ENCODE data around the gene SPOCK1. TPM values are rescaled to one million over a fixed set of nuclear protein-coding genes. Genes with fewer than 3 reads are reported as not detected.

The SPOCK1 gene
- total RNA-seq, 1 donor from 2014 or later = not detected

DNA sequence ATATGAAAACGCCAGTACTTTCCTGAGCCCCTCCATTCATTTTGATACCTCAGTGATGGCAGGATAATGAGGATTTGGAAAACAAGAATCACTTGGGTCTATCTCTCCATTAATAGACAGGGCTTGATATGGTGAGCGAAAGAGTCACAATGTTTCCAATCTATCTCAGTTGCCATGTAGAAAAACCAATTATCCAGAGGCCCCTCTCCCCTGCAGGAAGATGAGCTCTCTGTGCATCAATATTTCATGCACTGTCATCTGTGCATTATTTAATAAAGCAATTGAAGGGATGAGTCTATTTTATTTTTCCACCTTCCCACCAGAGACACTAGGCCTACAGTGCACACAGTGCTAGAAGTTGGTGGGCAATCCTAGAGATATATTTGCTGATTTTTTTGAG is 326.9 kb downstream of the SPOCK1 start:
- no peaks in the 10 kb centered on the region for H3K36me3 Mint-ChIP-seq (ENCODE audit: low read depth)
- intact Hi-C loops (cut with micrococcal nuclease) = no loop called here

DNA sequence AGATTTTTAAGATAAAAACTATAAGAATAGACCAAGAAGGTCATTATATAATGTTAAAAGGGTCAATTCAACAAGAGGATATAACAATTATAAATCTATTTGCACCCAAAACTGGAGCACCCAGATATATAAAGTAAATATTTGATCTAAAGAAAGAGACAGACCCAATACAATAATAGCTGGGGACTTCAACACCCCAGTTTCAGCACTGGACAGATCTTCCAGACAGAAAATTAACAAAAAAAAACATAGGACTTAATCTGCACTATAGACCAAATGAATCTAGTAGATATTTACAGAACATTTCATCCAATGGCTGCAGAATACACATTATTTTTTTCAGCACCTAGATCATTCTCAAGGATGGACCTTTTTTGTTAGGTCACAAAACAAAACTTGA is 331.9 kb downstream of the SPOCK1 start:
- peaks cover 6% of the 10 kb centered on the region for H3K27me3 Mint-ChIP-seq
- no peaks in the 10 kb centered on the region for H3K36me3 Mint-ChIP-seq (ENCODE audit: low read depth)
- no peaks in the 10 kb centered on the region for H3K9me3 Mint-ChIP-seq
- no peaks in the 10 kb centered on the region for H3K4me1 Mint-ChIP-seq
- no peak overlapping the region for H3K4me3 Mint-ChIP-seq
- DNase-seq = no peak
- intact Hi-C loops (cut with micrococcal nuclease) = no loop called here
- no peak overlapping the region for H3K27ac Mint-ChIP-seq

More for the DNA sequence above, 326.9 kb downstream of the SPOCK1 start:
- DNase-seq = no peak
- Mint-ChIP-seq H3K4me3 (no peak overlapping the region), H3K4me1 (no peaks in the 10 kb centered on the region), H3K27me3 (peaks cover 6% of the 10 kb centered on the region), H3K9me3 (no peaks in the 10 kb centered on the region), H3K27ac (no peak overlapping the region)

DNA sequence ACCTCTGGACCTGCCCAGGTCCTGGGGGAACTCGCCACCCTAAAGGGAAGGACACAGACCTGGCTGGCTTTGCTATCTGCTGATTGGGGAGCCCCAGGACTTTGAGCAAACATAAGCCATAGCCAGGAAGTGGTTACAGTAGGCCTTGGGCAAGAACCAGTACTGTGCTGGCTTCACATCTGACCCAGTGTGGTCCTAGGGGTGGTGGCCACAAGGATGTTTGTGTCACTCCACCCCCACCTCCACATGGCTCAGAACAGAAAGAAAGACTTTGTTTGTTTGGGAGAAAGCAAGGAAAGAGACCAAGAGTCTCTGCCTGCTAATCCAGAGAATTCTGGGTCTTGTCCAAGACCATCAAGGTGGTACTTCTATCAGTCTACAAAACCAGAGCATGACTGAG is 334.2 kb downstream of the SPOCK1 start:
- H3K27me3 Mint-ChIP-seq = peaks cover 6% of the 10 kb centered on the region
- intact Hi-C loops (cut with micrococcal nuclease) = no loop called here
- H3K27ac Mint-ChIP-seq = no peak overlapping the region
- no peak overlapping the region for H3K4me3 Mint-ChIP-seq
- H3K9me3 Mint-ChIP-seq = no peaks in the 10 kb centered on the region
- H3K4me1 Mint-ChIP-seq = no peaks in the 10 kb centered on the region
- no peaks in the 10 kb centered on the region for H3K36me3 Mint-ChIP-seq (ENCODE audit: low read depth)
- no peak for DNase-seq

DNA sequence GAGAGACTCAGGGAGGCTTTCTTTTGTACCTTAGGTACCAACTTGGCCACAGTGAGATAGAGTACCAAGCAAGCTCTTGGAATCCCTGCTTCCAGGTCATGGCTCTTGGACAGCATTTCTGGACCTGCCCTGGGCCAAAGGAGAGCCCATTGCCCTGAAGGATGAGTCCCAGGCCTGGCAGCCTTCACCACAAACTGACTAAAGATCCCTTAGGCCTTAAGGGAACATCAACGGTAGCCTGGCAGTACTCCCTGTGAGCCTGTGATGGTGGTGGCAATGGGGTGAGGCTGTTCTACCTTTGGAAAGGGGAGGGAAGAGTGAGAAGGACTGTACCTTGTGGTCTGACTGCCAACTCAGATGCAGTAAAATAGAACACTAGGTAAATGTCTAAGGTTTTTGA is 334.6 kb downstream of the SPOCK1 start:
- Mint-ChIP-seq H3K4me3 (no peak overlapping the region), H3K9me3 (no peaks in the 10 kb centered on the region), H3K36me3 (ENCODE audit: low read depth) (no peaks in the 10 kb centered on the region), H3K4me1 (no peaks in the 10 kb centered on the region), H3K27ac (no peak overlapping the region), H3K27me3 (peaks cover 6% of the 10 kb centered on the region)
- intact Hi-C loops (cut with micrococcal nuclease) = no loop called here
- DNase-seq = no peak

DNA sequence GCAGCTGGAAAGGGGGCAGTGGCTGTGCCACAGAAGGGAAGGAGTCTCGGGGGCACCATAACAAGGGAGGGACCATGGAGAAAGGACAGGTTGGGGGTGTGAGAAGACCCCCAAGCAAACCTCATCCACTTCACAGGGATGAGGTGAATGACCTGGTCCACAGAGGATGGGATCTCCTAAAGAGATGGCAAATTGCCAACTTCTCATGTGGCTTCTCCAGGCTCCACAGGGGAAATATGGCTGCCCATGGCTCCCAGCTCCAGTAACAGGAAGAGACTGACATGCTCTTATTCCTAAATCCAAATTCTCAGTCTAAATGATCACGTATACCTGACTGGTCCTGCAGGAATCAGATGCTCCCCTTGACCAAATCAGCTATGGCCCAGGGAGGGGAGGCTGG is 340.4 kb downstream of the SPOCK1 start:
- no peaks in the 10 kb centered on the region for H3K36me3 Mint-ChIP-seq (ENCODE audit: low read depth)
- H3K27me3 Mint-ChIP-seq = no peaks in the 10 kb centered on the region
- intact Hi-C loops (cut with micrococcal nuclease) = no loop called here
- no peaks in the 10 kb centered on the region for H3K9me3 Mint-ChIP-seq
- H3K27ac Mint-ChIP-seq = no peak overlapping the region
- no peak overlapping the region for H3K4me3 Mint-ChIP-seq
- no peak for DNase-seq
- H3K4me1 Mint-ChIP-seq = no peaks in the 10 kb centered on the region

DNA sequence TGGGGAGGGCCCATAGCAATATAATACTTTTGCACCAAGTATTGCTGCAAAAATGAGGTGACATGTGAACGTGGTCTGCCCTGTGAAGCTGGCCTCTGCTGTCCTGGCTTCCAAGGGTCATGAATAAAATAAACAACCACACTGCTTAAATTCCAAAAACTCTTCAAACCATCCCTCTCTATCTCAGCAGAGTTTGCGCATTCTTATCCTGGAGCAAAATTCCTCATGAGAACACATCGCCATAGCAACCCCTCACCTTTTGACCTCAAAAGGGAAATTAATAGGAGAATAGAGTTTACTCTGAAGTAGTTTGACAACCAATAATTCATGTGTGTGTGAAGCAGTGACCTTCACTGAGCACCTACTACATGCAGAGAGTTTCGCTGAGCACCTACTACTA is 342.9 kb downstream of the SPOCK1 start:
- Mint-ChIP-seq H3K4me3 (no peak overlapping the region), H3K9me3 (no peaks in the 10 kb centered on the region), H3K36me3 (ENCODE audit: low read depth) (no peaks in the 10 kb centered on the region), H3K27me3 (no peaks in the 10 kb centered on the region), H3K4me1 (no peaks in the 10 kb centered on the region), H3K27ac (no peak overlapping the region)
- intact Hi-C loops (cut with micrococcal nuclease) = no loop called here
- no peak for DNase-seq

DNA sequence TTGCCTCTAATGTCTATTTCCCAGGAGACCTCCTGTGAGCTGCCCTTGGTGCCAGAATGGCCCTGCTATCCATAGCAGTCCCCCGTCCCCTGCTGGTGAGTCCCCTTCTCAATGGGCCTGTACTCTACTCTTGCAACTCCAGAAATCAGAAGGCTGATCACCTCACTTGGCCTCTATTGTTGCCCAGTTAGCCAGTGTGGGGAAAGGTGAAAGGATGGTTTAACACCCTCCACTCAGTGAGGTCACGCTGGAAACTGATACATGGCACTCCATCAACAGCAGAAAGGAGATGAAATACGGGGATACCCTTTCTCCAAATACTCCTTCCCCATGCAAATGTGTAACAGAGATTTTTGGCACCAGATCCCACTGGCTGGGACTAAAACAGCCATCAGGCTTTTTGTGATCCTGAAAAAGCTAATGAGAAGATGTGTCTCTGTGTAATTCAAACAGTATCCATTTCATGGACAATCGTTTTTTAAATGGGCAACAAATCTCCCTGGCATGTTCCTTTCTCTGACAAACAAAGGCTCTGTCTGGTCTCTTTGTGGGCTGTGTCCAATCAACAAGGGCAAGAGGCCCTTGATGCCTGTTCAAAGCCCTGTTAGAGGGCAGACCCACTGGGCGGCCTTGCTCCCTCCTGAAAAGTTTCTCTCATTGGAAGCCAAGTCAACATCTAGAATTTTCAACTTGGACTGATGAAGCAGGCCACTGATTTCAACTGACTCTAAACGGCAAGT is 343.7 kb downstream of the SPOCK1 start:
- intact Hi-C loops (cut with micrococcal nuclease) = no loop called here
- no peak for DNase-seq
- H3K4me3 Mint-ChIP-seq = no peak overlapping the region
- H3K4me1 Mint-ChIP-seq = no peaks in the 10 kb centered on the region
- no peaks in the 10 kb centered on the region for H3K36me3 Mint-ChIP-seq (ENCODE audit: low read depth)
- no peak overlapping the region for H3K27ac Mint-ChIP-seq
- no peaks in the 10 kb centered on the region for H3K27me3 Mint-ChIP-seq
- H3K9me3 Mint-ChIP-seq = no peaks in the 10 kb centered on the region

DNA sequence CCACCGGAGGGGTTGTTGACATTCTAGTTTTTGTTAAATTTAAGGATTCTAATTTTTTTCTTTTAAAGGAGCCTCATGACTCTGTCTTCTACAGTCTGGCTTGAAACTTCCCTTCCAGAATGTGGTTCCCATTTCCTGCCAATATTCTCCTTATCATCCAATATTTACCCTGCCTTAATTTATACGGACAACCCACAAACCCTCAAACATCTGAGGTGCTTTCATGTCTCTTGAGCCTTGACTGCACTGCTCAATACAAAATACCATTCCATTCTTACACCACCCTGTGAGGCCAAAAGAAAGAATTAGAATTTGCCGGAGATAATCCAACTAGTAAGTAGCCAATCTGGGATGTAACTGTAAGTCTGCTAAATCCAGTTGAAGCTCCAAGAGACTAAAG is 346.5 kb downstream of the SPOCK1 start:
- H3K4me1 Mint-ChIP-seq = no peaks in the 10 kb centered on the region
- H3K36me3 Mint-ChIP-seq (ENCODE audit: low read depth) = no peaks in the 10 kb centered on the region
- H3K27ac Mint-ChIP-seq = no peak overlapping the region
- intact Hi-C loops (cut with micrococcal nuclease) = no loop called here
- no peaks in the 10 kb centered on the region for H3K9me3 Mint-ChIP-seq
- H3K27me3 Mint-ChIP-seq = no peaks in the 10 kb centered on the region
- H3K4me3 Mint-ChIP-seq = no peak overlapping the region
- DNase-seq = no peak

DNA sequence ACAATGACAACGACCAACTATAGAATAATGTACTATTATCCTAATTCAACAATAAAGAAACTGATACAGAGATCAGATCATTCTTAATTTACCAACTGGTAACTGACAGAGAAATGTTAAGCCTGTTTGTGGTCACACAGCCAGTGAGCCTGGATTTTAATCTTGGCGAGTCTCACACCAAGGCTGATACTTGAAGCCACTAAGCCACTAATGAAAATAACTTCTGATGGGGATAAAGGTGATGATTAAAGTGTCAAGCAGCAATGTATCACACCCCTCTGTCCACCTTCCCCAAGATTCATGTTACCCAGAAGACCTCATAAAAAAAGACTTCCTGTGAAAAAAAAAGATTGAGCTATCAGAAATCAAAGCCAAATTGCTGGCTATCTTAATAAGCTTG is 350.5 kb downstream of the SPOCK1 start:
- DNase-seq = no peak
- intact Hi-C loops (cut with micrococcal nuclease) = no loop called here
- H3K27me3 Mint-ChIP-seq = no peaks in the 10 kb centered on the region
- H3K4me3 Mint-ChIP-seq = no peak overlapping the region
- H3K36me3 Mint-ChIP-seq (ENCODE audit: low read depth) = no peaks in the 10 kb centered on the region
- H3K9me3 Mint-ChIP-seq = no peaks in the 10 kb centered on the region
- no peaks in the 10 kb centered on the region for H3K4me1 Mint-ChIP-seq
- H3K27ac Mint-ChIP-seq = no peak overlapping the region

DNA sequence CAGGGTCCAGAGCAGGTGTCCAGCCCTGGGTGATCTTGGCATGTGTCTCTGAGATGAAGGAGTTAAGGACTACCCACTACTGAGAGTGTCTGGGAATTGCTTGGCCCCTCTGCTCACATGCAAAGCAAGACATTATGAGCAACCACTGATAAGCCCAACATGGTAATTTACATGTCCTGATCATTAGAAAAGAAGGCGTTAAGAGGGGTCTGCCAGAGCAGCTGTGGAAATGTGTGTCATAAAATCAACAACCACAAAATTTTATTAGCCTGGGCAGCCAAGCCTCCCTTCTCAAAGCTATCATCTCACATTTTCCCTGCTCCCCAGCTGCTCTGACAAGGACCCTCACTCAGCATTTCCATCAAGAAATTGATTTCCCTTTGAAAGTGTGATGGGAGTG is 351.0 kb downstream of the SPOCK1 start:
- Mint-ChIP-seq H3K9me3 (no peaks in the 10 kb centered on the region), H3K4me1 (no peaks in the 10 kb centered on the region), H3K4me3 (no peak overlapping the region), H3K27me3 (no peaks in the 10 kb centered on the region), H3K27ac (no peak overlapping the region), H3K36me3 (ENCODE audit: low read depth) (no peaks in the 10 kb centered on the region)
- intact Hi-C loops (cut with micrococcal nuclease) = no loop called here
- no peak for DNase-seq

DNA sequence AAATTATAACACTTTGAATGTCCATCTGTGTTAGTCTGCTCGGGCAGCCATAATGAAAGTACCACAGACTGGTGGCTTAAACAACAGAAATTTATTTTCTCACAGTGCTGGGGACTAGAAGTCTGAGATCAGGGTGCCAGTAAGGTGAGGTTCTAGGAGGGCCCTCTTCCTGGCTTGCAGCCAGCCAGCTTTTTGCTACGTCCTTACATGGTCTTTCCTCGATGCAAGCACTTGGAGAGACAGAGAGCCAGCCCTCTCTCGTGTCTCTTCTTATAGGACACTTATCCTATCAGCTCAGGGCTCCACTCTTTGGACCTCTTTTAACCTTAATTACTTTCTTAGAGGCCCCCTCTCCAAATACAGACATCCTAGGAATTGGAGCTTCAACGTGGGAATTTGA is 351.8 kb downstream of the SPOCK1 start:
- no peak overlapping the region for H3K4me3 Mint-ChIP-seq
- no peak overlapping the region for H3K27ac Mint-ChIP-seq
- intact Hi-C loops (cut with micrococcal nuclease) = no loop called here
- no peaks in the 10 kb centered on the region for H3K9me3 Mint-ChIP-seq
- H3K27me3 Mint-ChIP-seq = no peaks in the 10 kb centered on the region
- no peaks in the 10 kb centered on the region for H3K4me1 Mint-ChIP-seq
- H3K36me3 Mint-ChIP-seq (ENCODE audit: low read depth) = no peaks in the 10 kb centered on the region
- DNase-seq = no peak

DNA sequence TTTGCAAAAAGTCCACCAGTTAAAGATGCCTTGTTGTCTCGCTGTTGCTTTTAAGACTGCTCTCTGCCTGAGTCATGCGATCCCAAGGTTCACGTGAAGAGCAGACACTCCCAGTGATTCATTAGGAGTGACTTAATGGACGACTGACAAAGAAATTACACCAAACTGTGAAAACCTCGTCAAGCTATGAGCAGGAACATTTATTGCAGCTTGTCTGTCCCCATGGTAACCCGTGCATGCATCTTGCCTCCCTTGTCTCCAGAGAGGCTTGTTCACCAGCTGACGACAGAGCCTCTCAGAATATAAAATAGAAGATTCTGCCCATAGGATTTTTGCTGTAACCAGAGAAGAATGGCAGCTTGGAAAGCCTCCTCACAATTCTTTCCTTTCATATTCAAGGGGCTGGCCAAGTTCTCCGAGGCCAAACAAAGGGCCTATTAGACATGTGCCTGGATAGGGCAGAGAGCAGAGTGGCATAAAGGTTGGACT is 352.7 kb downstream of the SPOCK1 start:
- H3K4me3 Mint-ChIP-seq = no peak overlapping the region
- no peak overlapping the region for H3K27ac Mint-ChIP-seq
- H3K36me3 Mint-ChIP-seq (ENCODE audit: low read depth) = no peaks in the 10 kb centered on the region
- intact Hi-C loops (cut with micrococcal nuclease) = no loop called here
- H3K4me1 Mint-ChIP-seq = no peaks in the 10 kb centered on the region
- no peaks in the 10 kb centered on the region for H3K27me3 Mint-ChIP-seq
- DNase-seq = no peak
- no peaks in the 10 kb centered on the region for H3K9me3 Mint-ChIP-seq

DNA sequence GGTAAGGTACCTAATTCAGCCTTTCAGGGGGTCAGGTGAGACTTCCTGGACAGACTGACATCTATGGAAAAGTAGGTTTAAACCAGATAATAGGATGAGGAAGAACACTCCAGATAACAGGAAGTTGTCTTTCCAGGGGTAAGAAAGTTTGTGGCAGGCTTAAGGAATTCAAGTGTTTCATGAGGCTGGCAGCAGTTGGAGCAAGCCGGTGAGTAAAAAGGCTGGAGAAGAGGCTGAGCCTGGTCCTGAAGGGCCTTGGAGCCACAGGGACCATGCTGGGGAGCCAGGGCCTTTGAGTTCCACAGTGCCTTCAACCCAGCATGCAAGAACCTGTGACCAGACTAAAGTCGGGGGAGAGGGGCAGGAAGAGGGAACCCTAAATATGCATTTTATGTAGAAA is 353.4 kb downstream of the SPOCK1 start:
- Mint-ChIP-seq H3K27me3 (no peaks in the 10 kb centered on the region), H3K27ac (no peak overlapping the region), H3K4me1 (no peaks in the 10 kb centered on the region), H3K36me3 (ENCODE audit: low read depth) (no peaks in the 10 kb centered on the region), H3K4me3 (no peak overlapping the region), H3K9me3 (no peaks in the 10 kb centered on the region)
- no peak for DNase-seq
- intact Hi-C loops (cut with micrococcal nuclease) = no loop called here

DNA sequence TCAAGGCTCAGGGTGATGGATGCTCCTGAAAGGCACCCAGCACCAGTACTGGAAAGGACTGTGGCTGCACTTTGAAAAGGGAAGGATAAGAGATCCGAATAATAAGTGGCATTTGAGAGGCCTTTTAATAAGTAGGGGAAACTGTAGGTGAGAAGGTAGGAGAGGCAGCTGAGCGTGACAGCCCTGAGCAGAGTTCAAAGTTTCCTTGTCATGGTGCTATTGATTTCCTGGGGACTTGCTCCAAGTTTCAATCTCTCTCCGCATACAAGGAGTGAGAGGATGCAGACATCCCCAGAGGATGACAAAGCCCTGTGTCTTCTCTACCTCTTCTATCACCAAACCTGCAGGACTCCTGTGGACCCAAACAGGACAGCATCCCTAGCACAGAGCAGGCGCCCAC is 354.5 kb downstream of the SPOCK1 start:
- no peaks in the 10 kb centered on the region for H3K4me1 Mint-ChIP-seq
- H3K27ac Mint-ChIP-seq = no peak overlapping the region
- no peaks in the 10 kb centered on the region for H3K9me3 Mint-ChIP-seq
- H3K36me3 Mint-ChIP-seq (ENCODE audit: low read depth) = no peaks in the 10 kb centered on the region
- H3K27me3 Mint-ChIP-seq = no peaks in the 10 kb centered on the region
- intact Hi-C loops (cut with micrococcal nuclease) = no loop called here
- no peak for DNase-seq
- H3K4me3 Mint-ChIP-seq = no peak overlapping the region

All from activated CD4-positive, alpha-beta T cell treated with anti-CD3 and anti-CD28 coated beads, Interleukin-2, amount 10 ng/mL, durations not matched to agents 24 days and 14 days (primary cell).